Body of pancreas (tissue), 4 donors: ENCODE measurements around the gene NFYC. TPM values are rescaled to one million over a fixed set of nuclear protein-coding genes. Genes with fewer than 3 reads are reported as not detected.

ENCODE experiments used
- ATAC-seq: fragments of 150-250 bp; one replicate; pipeline ENCODE4 v1.9.1; 2016
- DNase-seq, 4 donors: peaks; one replicate each; pipeline ENCODE4 v3.0.0-alpha.2; 2019
- H3K27ac ChIP-seq, 4 donors: fragments of 200-600 bp; sonication (generic); 1 replicate in 3 of 4; 2 replicates in 1 of 4; pipeline versions ENCODE4 v1.5.1 to v1.6.1; 2016 to 2019; ENCODE audit warnings: mild to moderate bottlenecking in 1 of 4, mixed read lengths in 1 of 4, moderate library complexity in 1 of 4
- H3K27me3 ChIP-seq, 2 donors: fragments of 200-600 bp; sonication (generic); one replicate each; pipeline ENCODE4 v1.6.0; 2016; ENCODE audit warnings: mild to moderate bottlenecking in 1 of 2
- H3K36me3 ChIP-seq, 2 donors: fragments of 200-600 bp; sonication (generic); replicated peaks in 1 of 2; 2 replicates each; pipeline ENCODE4 v1.5.1; 2016; ENCODE audit warnings: low read depth in 2 of 2; ENCODE audit not compliant: insufficient read depth in 1 of 2
- H3K4me1 ChIP-seq: fragments of 200-600 bp; sonication (generic); one replicate; pipeline ENCODE4 v1.6.0; 2016
- H3K4me3 ChIP-seq, 2 donors: fragments of 200-600 bp; sonication (generic); 1 replicate in 1 of 2; 2 replicates in 1 of 2; pipeline ENCODE4 v1.5.1; 2016 to 2019
- H3K9me3 ChIP-seq, 3 donors: fragments of 200-600 bp; sonication (generic); 1 replicate in 2 of 3; 2 replicates in 1 of 3; pipeline ENCODE4 v1.5.1; 2016
- POLR2A ChIP-seq, 3 donors: fragments of 450-650 bp; IDR thresholded peaks; one replicate each; pipeline ENCODE4 v1.6.1; 2016; ENCODE audit warnings: antibody characterized with exemption in 3 of 3, mild to moderate bottlenecking in 2 of 3
- WGBS, 2 donors: methylation state at CpG; one replicate each; pipeline ENCODE4 v1.1.5; 2017; 5-methylcytosine and 5-hydroxymethylcytosine counted together
- intact Hi-C: fragments of 100-400 bp; cut with DNase I; formaldehyde crosslinking; loops from one replicate; pipeline ENCODE4 v1.15.1; 2023
- total RNA-seq, 2 donors: library from RNA; depleted of rRNA; stranded (reverse); fragments of >200 nt; gene quantifications; one replicate each; pipeline ENCODE4 v1.1.0, GENCODE V29; 2016
- TF ChIP-seq, protein P1 (sequence below), 7 experiments: fragments of 450-650 bp in 4 of 7; fragments of 200-600 bp in 3 of 7; sonication (generic) in 3 of 7; IDR thresholded peaks; one replicate each; pipeline ENCODE4 v1.5.1; 2016 to 2019; ENCODE audit warnings: antibody characterized with exemption in 7 of 7

The NFYC gene
- total RNA-seq, 2 donors from 2014 or later, result 37.2 to 44.9 TPM

DNA sequence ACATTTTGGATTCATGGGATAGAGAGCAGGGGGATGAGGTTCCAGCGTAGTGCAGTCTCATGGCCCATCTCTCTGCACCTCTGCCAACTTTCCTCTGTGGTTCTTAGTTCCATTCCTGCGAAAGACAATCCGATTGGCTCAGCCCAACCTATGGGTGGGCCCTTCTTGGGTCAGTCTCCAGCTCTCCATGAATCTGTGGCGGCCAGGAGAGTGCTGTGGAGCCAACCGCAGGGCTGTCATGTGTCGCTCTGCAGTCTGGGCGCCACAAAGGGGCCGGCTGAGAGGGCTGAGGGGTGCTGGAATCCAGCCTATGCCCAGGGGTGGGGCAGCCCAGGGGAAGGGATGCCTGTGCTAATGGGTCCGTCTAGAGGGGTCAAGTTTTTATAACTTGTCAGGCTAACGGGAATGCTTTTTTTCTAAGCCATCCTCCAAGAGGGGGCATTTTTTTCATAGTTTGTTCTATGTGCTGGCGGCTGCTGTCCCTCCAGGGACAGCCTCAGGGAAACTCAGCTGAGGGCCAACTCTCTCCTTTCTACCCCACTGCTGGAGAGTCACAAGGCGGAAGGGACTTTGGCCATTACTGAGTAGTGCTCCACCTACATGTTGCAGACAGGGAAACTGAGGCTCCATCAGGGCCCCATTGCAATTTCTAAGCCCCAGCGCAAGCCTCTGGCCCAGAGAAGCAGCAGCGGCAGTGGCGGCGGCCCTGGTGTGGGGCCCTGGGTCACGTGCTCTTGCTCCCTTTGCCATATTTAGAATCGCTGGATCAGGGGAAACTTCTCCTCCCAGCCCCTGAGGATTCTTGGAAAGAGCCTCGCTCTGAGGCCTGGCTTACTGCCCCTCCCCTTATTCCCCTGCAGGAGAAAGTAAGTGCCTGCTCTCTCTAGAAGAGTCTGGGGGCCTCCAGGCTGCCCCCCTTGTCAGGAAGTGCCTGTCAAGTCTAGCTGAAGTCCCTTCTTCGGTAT, 115.5 kb downstream of the NFYC start:
- 85 to 89% methylated on average over 11 to 19 of the region's 20 CpGs for WGBS, 2 donors
- TF ChIP-seq, protein P1, sequence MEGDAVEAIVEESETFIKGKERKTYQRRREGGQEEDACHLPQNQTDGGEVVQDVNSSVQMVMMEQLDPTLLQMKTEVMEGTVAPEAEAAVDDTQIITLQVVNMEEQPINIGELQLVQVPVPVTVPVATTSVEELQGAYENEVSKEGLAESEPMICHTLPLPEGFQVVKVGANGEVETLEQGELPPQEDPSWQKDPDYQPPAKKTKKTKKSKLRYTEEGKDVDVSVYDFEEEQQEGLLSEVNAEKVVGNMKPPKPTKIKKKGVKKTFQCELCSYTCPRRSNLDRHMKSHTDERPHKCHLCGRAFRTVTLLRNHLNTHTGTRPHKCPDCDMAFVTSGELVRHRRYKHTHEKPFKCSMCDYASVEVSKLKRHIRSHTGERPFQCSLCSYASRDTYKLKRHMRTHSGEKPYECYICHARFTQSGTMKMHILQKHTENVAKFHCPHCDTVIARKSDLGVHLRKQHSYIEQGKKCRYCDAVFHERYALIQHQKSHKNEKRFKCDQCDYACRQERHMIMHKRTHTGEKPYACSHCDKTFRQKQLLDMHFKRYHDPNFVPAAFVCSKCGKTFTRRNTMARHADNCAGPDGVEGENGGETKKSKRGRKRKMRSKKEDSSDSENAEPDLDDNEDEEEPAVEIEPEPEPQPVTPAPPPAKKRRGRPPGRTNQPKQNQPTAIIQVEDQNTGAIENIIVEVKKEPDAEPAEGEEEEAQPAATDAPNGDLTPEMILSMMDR (IDR thresholded peaks at IDR 0.05), result no peak
- TF ChIP-seq POLR2A (IDR thresholded peaks at IDR 0.05), result no peak
- intact Hi-C loops, result no loop called here
- Histone ChIP-seq H3K4me1 (peaks cover 6% of the 10 kb centered on the region), H3K27me3 (no peaks in the 10 kb centered on the region), H3K9me3 (no peaks in the 10 kb centered on the region), H3K27ac (no peak overlapping the region), H3K4me3 (no peak overlapping the region), H3K36me3 (no peaks in the 10 kb centered on the region)
- DNase-seq (no peak), ATAC-seq (no peak)

DNA sequence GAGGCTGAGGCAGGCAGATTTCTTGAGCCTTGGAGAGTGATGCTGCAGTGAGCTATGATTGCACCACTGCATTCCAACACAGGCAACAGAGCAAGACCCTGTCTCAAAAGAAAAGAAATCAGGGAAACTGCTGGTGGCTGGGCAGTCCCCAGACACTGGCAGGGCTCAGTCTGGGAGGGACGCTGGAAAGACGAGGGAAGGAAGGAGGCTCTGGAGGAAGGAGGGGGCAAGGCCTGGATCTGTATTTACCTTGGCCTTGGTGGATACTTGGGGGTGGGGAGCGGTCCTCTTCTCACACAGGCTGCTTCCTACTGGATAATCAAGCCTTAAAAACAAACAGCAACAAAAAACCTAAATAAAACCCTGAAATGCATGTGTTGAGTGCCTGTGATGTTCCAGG, 116.5 kb downstream of the NFYC start:
- intact Hi-C loops, result no loop called here
- no peaks in the 10 kb centered on the region for H3K4me1 ChIP-seq
- H3K9me3 ChIP-seq, result no peaks in the 10 kb centered on the region
- no peak for TF ChIP-seq POLR2A (IDR thresholded peaks at IDR 0.05)
- TF ChIP-seq, protein P1 (IDR thresholded peaks at IDR 0.05), result no peak
- no peak overlapping the region for H3K27ac ChIP-seq
- ATAC-seq (no peak), DNase-seq (no peak)
- H3K4me3 ChIP-seq, result no peak overlapping the region
- no peaks in the 10 kb centered on the region for H3K36me3 ChIP-seq
- WGBS, 2 donors, result 58 to 64% methylated on average over 3 of the region's 3 CpGs
- H3K27me3 ChIP-seq, result no peaks in the 10 kb centered on the region

DNA sequence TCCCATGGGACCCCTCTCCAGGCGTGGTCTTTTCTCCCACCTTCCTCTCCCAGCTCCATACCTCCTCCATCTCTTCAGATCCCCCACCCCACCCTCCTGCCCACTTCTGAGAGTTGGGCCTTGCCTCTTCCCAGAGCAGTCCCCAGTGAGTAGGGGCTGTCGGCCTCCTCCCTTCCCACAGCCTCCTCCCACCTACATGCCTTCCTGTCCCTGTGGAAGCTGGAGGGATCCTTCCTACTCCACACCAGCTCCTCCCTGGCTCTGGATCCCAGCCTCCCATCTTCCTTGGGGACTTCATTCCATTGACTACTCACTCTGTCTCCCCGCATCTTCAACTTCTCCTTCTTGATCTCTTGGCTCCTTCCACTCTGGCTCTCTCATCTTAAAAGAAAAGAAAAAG, 116.9 kb downstream of the NFYC start:
- Histone ChIP-seq H3K9me3 (no peaks in the 10 kb centered on the region), H3K36me3 (no peaks in the 10 kb centered on the region), H3K4me1 (no peaks in the 10 kb centered on the region), H3K27ac (no peak overlapping the region), H3K27me3 (no peaks in the 10 kb centered on the region), H3K4me3 (no peak overlapping the region)
- DNase-seq (no peak), ATAC-seq (no peak)
- intact Hi-C loops, result no loop called here
- no peak for TF ChIP-seq POLR2A (IDR thresholded peaks at IDR 0.05)
- TF ChIP-seq, protein P1 (IDR thresholded peaks at IDR 0.05), result no peak
- WGBS, 2 donors, result 77 to 87% methylated on average over 3 of the region's 3 CpGs

DNA sequence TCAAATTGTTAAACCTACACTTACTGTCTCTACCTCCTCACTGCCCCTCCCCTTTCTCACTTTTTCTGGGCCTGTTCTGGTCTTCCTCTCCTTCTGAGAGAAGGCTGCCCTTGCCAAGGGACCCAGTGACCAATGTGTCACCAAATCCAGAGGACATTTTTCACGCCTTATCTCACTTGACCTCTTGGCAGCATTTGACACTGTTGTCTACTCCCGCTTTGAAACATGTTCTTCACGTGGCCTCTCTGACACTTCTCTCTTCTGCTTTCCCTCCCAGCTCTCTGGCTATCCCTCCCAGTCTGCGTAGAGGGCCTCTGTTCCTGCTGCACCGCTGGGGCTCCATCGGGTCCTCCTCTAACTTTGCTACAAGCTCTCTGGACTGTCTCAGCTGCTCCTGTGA, 117.4 kb downstream of the NFYC start:
- no peaks in the 10 kb centered on the region for H3K9me3 ChIP-seq
- no peak overlapping the region for H3K27ac ChIP-seq
- no peaks in the 10 kb centered on the region for H3K36me3 ChIP-seq
- intact Hi-C loops, result no loop called here
- ATAC-seq (no peak), DNase-seq (no peak)
- no peaks in the 10 kb centered on the region for H3K4me1 ChIP-seq
- H3K27me3 ChIP-seq, result no peaks in the 10 kb centered on the region
- TF ChIP-seq POLR2A (IDR thresholded peaks at IDR 0.05), result no peak
- TF ChIP-seq, protein P1 (IDR thresholded peaks at IDR 0.05), result no peak
- no peak overlapping the region for H3K4me3 ChIP-seq
- WGBS, 2 donors, result 52 to 54% methylated on average over 6 of the region's 6 CpGs

DNA sequence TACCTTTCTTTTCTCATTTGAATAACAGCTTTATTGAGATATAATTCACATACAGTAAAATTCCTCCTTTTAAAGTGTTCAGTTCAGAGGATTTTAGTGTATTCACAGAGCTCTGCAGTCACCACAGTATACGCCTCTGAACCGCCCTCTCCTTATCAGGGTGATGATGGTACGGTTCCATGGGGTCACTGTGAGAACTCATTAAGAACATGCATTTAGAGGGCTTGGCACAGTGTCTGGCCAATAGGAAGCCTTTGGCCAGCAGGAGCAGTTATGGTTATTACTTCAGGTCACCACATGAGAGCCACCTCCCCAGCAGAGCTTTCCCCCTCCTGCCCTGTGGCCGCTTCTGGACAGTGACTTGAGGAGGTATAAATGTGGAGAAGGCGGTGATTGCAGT, 119.4 kb downstream of the NFYC start:
- Histone ChIP-seq H3K4me3 (no peak overlapping the region), H3K27me3 (no peaks in the 10 kb centered on the region), H3K36me3 (no peaks in the 10 kb centered on the region), H3K4me1 (no peaks in the 10 kb centered on the region), H3K27ac (no peak overlapping the region), H3K9me3 (no peaks in the 10 kb centered on the region)
- no peak for TF ChIP-seq POLR2A (IDR thresholded peaks at IDR 0.05)
- TF ChIP-seq, protein P1 (IDR thresholded peaks at IDR 0.05), result no peak
- intact Hi-C loops, result no loop called here
- no peak for ATAC-seq
- WGBS, 2 donors, result 89 to 93% methylated on average over 3 to 5 of the region's 5 CpGs
- DNase-seq, result no peak
